Hematopoietic multipotent progenitor cell treated with erythropoietin and hydrocortisone succinate and interleukin-3 and kit ligand, for 8 days (in vitro differentiated cells): Measurements from ENCODE around the gene FERMT3.

Experiments
- DNase-seq: peaks from one replicate; pipeline ENCODE4 v3.0.0-alpha.2; 2015

Gene FERMT3

DNA sequence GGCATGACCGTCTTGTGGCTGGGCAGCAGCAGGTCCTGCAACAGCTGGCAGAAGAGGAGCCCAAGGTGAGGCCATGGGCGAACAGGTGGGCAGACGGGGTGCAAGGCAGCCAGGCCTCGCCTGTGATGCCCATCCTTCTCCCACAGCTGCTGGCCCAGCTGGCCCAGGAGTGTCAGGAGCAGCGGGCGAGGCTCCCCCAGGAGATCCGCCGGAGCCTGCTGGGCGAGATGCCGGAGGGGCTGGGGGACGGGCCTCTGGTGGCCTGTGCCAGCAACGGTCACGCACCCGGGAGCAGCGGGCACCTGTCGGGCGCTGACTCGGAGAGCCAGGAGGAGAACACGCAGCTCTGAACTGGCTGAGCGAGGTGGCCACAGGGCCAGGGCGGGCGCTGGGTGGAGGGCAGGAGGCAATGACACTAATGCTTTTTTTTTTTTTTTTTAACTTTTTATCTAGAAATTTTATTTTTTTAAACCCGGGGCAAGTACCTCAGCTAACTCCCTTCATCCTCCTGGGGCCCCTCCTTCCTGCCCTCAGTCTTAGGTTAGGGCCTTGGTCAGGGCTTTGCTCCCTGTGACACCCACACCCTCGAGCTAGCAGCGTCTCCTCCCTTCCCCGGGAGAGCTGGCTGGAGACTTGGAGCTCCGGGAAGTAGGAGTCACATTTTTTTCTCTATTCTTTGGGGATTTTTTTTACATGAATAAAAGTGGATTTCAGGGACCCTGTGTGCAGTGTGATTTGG, 60.9 kb downstream of the FERMT3 start:
- DNase-seq, result no peak

DNA sequence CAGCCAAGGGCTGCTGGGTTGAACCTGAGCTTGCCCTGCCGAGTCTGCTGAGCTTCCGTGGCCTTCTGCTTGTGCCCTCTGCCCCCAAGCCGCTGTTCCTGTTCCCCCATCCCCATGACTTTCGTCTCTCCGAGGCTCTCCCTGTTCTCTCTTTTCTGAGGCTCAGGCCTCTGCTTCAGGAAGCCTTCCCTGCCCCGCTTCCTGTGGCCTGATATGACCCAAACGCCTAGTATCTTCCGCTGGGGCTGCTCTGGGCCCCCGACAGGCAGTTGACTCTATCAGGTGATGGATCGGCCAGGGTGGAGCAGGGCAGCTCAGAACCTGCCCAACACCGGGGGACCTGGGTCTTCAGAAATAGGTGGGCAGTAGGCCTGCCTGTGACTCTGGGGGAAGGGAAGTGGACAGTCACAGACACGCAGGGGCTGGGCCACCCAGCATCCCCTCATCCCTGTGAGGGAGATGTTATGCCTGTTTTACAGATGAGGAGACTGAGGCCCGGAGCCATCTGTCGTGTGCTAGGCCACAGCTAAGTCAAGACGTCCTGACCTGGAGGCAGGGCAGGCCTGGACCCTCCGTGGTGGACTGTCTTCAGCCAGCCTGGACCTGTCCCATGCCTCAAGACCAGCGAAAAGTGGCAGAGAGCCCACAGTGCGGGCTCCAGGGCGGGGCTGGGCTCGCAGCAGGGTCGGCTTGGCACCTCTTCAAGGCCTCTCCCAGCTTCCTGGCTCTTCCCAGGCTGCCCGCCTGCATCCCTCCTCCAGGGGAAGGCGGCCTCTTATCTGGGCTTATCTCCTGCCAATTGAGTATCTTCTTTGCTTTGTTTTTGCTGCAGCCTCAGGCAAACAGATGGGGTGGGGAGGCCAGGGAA, 61.7 kb downstream of the FERMT3 start:
- DNase-seq, result peak; percentile 72

DNA sequence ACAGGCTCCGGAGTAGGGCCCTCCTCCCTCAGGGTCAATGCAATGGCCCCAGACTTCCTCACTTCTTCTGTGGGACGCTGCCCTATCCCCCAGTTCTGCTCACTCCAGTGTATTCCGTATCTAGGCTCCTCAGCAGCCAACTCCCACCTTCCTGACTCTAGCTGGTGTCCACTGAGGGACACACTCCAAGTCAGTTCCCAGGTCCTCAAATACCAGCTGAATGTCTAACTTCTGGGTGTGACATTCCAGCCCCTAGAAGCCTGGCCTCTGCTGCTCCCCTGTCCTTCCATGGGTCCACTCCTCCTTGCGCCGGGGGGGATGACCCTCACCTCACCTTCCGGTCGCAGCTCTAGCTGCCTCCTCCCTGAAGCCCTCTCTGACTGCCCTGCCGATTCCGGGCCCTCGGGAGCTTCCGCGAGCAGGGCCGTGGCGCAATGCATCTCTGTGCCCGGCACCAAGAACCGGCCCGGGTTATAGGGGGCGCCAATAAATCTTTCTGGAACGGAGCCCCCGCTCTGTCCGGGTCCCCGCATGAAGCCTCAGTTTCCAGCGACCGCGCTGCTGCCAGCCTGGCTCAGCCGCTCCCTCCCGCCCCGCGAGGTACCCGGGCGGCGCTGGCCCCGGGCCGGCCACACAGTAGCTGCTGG, 62.5 kb downstream of the FERMT3 start:
- DNase-seq, result peak; percentile 51

DNA sequence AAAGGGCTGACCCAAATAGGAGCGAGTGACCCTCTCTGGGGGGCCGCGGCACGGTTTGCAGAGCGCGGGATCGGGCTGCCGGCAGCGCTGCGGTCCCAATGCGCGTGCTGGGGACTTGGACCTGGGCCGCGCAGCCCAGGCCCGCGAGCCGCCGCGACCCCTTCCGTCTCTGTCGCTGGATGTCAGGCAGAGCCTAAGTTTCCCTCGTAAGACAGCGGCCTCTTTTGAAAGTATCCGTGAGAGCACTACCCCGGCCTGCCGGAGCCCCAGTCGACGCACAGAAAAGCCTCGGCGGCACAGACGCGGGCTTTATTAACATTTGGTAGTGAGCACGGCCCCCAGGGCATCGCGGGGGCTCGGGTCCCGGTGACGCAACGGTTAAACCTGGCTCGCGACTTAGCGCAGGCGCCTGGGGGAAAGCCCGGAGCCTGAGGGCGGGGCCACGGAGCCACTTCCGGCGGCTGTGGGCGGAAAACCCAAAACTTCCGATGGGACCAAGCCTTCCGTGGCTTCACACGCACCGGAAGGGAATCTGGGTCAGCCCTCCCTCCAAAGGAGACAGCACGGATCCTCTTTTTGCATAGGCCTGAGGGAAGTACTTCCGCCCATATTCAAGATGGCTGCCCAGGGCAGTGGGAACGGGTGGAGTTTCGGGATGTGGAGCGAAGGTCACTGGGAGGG, 63.2 kb downstream of the FERMT3 start:
- DNase-seq, result peak; percentile 100
